BLaER1 (cell line): ENCODE results near the gene THAP7.
"Not testable (repeated sequence)": the region's sequence is repeated elsewhere in the genome, so short reads cannot be mapped to it uniquely, and the experiment has no call there.

Experiments used
- H3K27ac ChIP-seq: shearing (Covaris generic); formaldehyde crosslinking; 2 replicates; pipeline ENCODE4 v1.8.1; 2022
- H3K27me3 ChIP-seq: shearing (Covaris generic); formaldehyde crosslinking; 2 replicates; pipeline ENCODE4 v1.8.1; 2022
- H3K36me3 ChIP-seq: shearing (Covaris generic); formaldehyde crosslinking; 2 replicates; pipeline ENCODE4 v1.8.1; 2022
- H3K4me1 ChIP-seq: shearing (Covaris generic); formaldehyde crosslinking; 2 replicates; pipeline ENCODE4 v1.8.1; 2022
- H3K4me2 ChIP-seq: shearing (Covaris generic); formaldehyde crosslinking; 2 replicates; pipeline ENCODE4 v1.8.1; 2022
- H3K4me3 ChIP-seq: shearing (Covaris generic); formaldehyde crosslinking; 2 replicates; pipeline ENCODE4 v1.8.1; 2022
- H3K9ac ChIP-seq: shearing (Covaris generic); formaldehyde crosslinking; 2 replicates; pipeline ENCODE4 v1.8.1; 2022
- H3K9me3 ChIP-seq: shearing (Covaris generic); formaldehyde crosslinking; 2 replicates; pipeline ENCODE4 v1.8.1; 2022
- H4K20me1 ChIP-seq: shearing (Covaris generic); formaldehyde crosslinking; 2 replicates; pipeline ENCODE4 v1.8.1; 2022
- Cebpa-rat ChIP-seq: shearing (Covaris generic); IDR thresholded peaks from 2 replicates; pipeline ENCODE4 v1.8.1; 2022

Gene THAP7

DNA sequence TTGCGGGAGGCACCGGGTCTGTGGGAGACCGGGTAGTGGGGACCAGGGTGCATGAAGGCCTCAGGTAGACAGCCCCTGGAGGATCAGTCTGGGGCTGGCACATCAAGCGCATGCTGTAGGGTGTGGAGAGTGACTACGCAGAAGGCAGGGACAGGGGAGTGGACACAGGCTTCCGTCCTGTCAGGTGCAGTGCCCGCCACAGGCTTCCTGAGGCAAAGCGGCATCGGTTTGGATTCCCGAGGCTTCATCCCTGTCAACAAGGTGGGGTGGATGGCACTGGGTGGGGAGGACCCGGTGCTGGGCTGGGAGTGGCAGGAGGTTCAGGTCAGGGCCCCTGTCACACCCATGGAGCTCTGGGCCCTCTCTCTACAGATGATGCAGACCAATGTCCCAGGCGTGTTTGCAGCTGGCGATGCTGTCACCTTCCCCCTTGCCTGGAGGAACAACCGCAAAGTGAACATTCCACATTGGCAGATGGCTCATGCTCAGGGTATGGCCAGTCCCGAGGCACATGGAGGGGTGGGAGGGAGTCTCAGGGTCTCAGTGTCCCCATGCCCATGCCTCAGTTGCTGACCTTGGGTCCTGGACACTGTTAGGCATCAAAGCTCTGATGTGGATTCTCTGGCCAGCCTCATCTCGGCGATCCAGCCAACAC is 24.3 kb downstream of the THAP7 start:
- peaks cover 13% of the 10 kb centered on the region for H3K4me1 ChIP-seq
- no peak overlapping the region for H3K4me2 ChIP-seq
- no peak overlapping the region for H3K4me3 ChIP-seq
- no peaks in the 10 kb centered on the region for H4K20me1 ChIP-seq
- H3K9me3 ChIP-seq = peaks cover 10% of the 10 kb centered on the region; the same call in 1 of the 2 replicates
- no peak overlapping the region for H3K9ac ChIP-seq
- TF ChIP-seq Cebpa-rat = no peak
- H3K27me3 ChIP-seq = no peaks in the 10 kb centered on the region
- H3K36me3 ChIP-seq = no peaks in the 10 kb centered on the region
- H3K27ac ChIP-seq = no peak overlapping the region

- Histone ChIP-seq H3K36me3 (no peaks in the 10 kb centered on the region), H3K4me3 (no peak overlapping the region), H3K9ac (no peak overlapping the region), H3K27ac (no peak overlapping the region), H3K4me2 (no peak overlapping the region), H3K27me3 (no peaks in the 10 kb centered on the region), H3K9me3 (peaks cover 10% of the 10 kb centered on the region; the same call in 1 of the 2 replicates), H4K20me1 (no peaks in the 10 kb centered on the region), H3K4me1 (peaks cover 11% of the 10 kb centered on the region)
- no peak for TF ChIP-seq Cebpa-rat
Measured at GRCh38 chr22:20977019-20977418, 24.9 kb downstream of the THAP7 start.

DNA sequence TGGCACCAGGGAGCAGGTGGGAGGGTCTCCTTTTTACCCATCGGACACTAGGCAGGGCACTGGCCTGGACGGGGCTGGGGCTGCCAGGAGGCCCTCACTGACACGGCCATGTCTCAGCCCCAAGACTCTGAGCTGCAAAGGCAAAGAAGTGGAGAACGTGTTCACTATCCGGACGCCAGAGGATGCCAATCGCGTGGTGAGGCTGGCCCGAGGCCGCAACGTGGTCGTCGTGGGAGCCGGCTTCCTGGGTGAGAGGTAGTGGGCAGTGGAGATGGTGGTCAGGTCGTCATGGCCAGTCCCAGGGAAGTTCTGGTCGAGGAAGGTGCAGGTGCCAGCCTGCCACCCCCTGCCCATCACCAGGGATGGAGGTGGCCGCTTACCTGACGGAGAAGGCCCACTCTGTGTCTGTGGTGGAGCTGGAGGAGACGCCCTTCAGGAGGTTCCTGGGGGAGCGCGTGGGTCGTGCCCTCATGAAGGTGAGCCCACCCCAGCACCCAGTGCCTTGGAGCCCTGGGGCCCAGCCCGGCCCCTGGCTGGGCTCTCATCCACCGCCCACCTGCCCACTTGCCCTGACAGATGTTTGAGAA is 25.5 kb downstream of the THAP7 start:
- no peak overlapping the region for H3K27ac ChIP-seq
- H3K9me3 ChIP-seq = peaks cover 10% of the 10 kb centered on the region; the same call in 1 of the 2 replicates
- H3K9ac ChIP-seq = no peak overlapping the region
- no peak overlapping the region for H3K4me2 ChIP-seq
- TF ChIP-seq Cebpa-rat = no peak
- peaks cover 9% of the 10 kb centered on the region for H3K4me1 ChIP-seq
- H3K27me3 ChIP-seq = no peaks in the 10 kb centered on the region
- no peak overlapping the region for H3K4me3 ChIP-seq
- H3K36me3 ChIP-seq = no peaks in the 10 kb centered on the region
- H4K20me1 ChIP-seq = no peaks in the 10 kb centered on the region

DNA sequence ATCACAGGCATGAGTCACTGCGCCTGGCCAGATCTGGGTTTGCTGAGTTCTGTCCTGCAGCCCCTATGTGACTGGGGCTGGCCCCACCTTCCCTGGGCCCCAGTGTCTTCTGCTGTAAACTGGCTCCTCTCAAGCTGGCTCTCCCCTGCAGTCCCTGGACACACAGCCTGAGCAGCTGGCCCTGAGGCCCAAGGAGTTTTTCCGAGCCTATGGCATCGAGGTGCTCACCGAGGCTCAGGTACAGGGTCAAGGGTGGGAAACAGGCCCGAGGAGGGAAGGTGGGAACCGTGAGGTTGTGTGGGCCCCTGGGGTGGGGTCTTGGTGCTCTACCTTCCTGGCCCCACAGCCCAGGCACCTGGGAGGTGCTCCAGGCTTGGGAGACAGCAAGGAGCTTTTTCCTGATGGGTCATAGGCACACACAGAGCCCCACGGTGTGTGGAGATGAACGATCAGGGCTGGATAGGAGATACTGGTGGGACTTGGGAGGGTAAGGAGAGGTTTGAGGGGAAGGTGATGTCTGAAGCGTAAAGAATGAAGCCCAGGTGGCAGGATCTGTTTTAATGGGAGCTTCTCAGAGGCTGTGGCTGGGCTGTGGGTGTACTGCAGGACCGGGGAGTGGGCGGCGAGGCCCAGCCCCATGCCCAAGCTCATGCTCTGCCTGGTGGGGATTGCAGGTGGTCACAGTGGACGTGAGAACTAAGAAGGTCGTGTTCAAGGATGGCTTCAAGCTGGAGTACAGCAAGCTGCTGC is 26.2 kb downstream of the THAP7 start:
- Histone ChIP-seq H3K4me1 (peaks cover 2% of the 10 kb centered on the region; the same call in 1 of the 2 replicates), H3K4me3 (no peak overlapping the region), H3K9ac (no peak overlapping the region), H3K9me3 (peaks cover 10% of the 10 kb centered on the region; the same call in 1 of the 2 replicates), H3K27ac (no peak overlapping the region), H4K20me1 (no peaks in the 10 kb centered on the region), H3K36me3 (no peaks in the 10 kb centered on the region), H3K4me2 (no peak overlapping the region), H3K27me3 (no peaks in the 10 kb centered on the region)
- TF ChIP-seq Cebpa-rat = no peak

GRCh38 chr22:20974336-20974955 is 27.5 kb downstream of the THAP7 start:
- no peaks in the 10 kb centered on the region for H3K4me1 ChIP-seq
- H3K27me3 ChIP-seq = no peaks in the 10 kb centered on the region
- H3K9me3 ChIP-seq = peaks cover 10% of the 10 kb centered on the region; the same call in 1 of the 2 replicates
- no peaks in the 10 kb centered on the region for H4K20me1 ChIP-seq
- H3K27ac ChIP-seq = no peak overlapping the region
- H3K4me3 ChIP-seq = no peak overlapping the region
- no peak for TF ChIP-seq Cebpa-rat
- H3K4me2 ChIP-seq = no peak overlapping the region
- H3K36me3 ChIP-seq = no peaks in the 10 kb centered on the region
- no peak overlapping the region for H3K9ac ChIP-seq

DNA sequence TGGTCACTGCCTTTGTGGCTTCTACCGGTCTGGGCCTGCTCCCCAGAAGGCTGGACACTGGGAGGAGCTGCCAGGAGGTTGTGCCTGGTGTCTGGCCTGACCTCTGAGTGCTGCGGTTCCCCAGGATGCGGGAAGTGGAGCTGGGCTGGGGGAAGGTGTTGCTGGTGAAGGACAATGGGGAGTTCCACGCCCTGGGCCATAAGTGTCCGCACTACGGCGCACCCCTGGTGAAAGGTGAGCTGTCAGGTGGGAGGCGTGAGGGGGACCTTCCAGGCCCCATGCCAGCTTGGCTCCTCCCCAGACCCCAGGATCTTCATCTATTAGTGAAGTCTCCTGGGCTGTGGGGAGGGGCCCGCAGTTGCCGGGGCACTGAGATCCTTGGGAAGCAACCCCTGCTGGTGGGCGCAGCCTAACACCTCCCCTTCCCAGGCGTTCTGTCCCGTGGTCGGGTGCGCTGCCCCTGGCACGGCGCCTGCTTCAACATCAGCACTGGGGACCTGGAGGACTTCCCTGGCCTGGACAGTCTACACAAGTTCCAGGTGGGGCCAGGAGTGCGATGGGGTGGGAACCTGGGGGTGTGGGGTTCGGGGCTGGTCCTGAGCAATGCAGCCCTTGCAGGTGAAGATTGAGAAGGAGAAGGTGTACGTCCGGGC is 28.2 kb downstream of the THAP7 start:
- no peaks in the 10 kb centered on the region for H4K20me1 ChIP-seq
- peaks cover 2% of the 10 kb centered on the region for H3K4me1 ChIP-seq
- H3K27me3 ChIP-seq = no peaks in the 10 kb centered on the region
- no peak overlapping the region for H3K4me2 ChIP-seq
- no peak overlapping the region for H3K27ac ChIP-seq
- peaks cover 6% of the 10 kb centered on the region; the same call in 1 of the 2 replicates for H3K9me3 ChIP-seq
- no peak overlapping the region for H3K4me3 ChIP-seq
- no peak for TF ChIP-seq Cebpa-rat
- no peak overlapping the region for H3K9ac ChIP-seq
- no peaks in the 10 kb centered on the region for H3K36me3 ChIP-seq

- no peaks in the 10 kb centered on the region for H4K20me1 ChIP-seq
- TF ChIP-seq Cebpa-rat = no peak
- H3K27me3 ChIP-seq = no peaks in the 10 kb centered on the region
- no peaks in the 10 kb centered on the region for H3K9me3 ChIP-seq
- H3K4me1 ChIP-seq = peaks cover 9% of the 10 kb centered on the region
- H3K36me3 ChIP-seq = no peaks in the 10 kb centered on the region
- H3K4me2 ChIP-seq = no peak overlapping the region
- H3K27ac ChIP-seq = no peak overlapping the region
- H3K9ac ChIP-seq = no peak overlapping the region
- H3K4me3 ChIP-seq = no peak overlapping the region
Measured at GRCh38 chr22:20972933-20973577, 28.9 kb downstream of the THAP7 start.

DNA sequence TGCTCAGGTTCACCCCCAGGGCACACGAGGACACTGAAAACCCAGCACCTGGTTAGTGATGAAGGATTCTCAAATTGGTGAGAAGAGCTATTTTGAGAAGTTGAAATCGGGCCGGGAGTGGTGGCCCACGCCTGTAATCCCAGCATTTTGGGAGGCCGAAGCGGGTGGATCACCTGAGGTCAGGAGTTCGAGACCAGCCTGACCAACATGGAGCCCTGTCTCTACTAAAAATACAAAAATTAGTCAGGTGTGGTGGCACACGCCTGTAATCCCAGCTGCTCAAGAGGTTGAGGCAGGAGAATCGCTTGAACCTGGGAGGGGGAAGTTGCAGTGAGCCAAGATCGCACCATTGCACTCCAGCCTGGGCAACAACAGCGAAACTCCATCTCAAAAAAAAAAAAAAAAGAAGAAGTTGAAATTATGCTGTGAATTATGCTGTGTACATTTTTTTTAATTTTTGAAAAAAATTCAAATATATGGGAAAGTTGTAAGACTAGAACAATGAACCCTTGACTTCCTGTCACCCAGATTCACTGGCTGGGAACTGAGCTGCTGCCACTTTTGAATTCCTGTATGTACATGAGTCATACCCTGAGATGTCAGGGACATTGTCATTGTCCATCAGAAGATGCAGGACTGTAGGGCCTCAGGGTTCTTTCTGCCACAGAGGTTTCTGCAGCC is 29.8 kb downstream of the THAP7 start:
- H4K20me1 ChIP-seq, H3K9me3 ChIP-seq, H3K36me3 ChIP-seq, H3K9ac ChIP-seq, H3K27ac ChIP-seq, H3K4me3 ChIP-seq, H3K4me2 ChIP-seq, H3K27me3 ChIP-seq: not testable (repeated sequence)
- peaks cover 15% of the 10 kb centered on the region for H3K4me1 ChIP-seq
